GM12892 (cell line): Measurements from ENCODE around the gene TOR4A.

Source experiments
- POLR2A ChIP-seq: IDR thresholded peaks from 2 replicates; pipeline ENCODE4 v1.6.1; 2011; ENCODE audit warnings: low read depth, low read length, control low read depth
- POLR2AphosphoS5 ChIP-seq: IDR thresholded peaks from 2 replicates; pipeline ENCODE4 v1.6.1; 2011; ENCODE audit warnings: low read depth, low read length, control low read depth

DNA sequence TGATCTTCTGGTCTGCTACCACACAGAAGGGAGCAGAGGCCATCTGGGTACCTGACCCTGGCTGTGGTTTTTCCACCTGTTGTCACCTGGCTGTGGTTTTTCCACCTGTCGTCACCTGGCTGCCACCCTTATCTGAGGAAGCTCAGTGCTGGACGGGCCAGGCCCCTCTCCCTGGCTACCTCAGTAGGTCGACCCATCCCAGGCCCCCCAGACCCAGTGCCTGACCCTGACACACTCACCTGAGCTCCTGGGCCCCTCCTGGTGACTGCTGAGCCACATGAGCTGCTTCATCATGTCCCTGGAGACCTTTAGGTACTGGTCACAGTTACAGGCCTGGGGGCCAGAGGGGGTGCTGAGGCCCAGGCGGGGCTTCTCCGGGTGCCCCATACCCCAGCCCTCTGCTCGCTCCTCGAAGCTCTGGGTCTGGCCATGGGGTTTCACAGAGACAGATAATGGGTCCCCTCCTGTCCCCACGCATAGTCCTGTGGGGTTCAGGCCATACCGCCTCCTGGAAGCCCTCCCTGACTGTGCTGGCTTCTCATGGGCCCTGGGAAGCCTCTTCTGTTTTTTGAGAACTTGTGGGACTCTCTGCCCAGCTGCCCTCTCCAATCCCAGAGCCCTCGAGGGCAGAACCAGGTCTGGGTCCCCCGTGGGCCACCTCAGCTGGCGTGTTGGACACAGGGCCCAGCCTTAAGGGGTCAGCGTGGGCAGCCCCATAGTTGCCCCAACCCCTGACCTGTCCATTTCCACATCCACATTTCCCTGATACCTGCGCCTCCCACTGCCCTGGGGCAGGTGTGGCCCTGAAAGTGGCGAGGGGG lies 32.1 kb downstream of the TOR4A start:
- TF ChIP-seq POLR2A (no peak), POLR2AphosphoS5 (no peak)
